ENCODE measurements around the gene C1orf105.
"Not testable (repeated sequence)": the region's sequence is repeated elsewhere in the genome, so short reads cannot be mapped to it uniquely, and the experiment has no call there.

C1orf105 gene

DNA sequence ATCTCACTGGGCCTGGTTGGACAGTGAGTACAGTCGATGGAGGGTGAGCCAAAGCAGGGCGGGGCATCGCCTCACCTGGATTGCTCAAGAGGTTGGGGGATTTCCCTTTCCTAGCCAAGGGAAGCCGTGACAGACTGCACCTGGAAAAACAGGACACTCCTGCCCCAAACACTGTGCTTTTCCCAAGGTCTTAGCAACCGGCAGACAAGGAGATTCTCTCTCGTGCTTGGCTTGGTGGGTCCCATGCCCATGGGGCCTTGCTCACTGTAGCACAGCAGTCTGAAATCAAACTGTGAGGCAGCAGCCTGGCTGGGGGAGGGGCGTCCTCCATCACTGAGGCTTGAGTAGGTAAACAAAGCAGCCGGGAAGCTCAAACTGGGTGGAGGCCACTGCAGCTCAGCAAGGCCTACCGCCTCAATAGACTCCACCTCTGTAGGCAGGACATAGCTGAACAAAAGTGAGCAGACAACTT, 11.3 kb downstream of the C1orf105 start:
- DNase-seq (ENCODE audit: extremely low read depth, insufficient read length) = no peak
- TF ChIP-seq, protein P1, sequence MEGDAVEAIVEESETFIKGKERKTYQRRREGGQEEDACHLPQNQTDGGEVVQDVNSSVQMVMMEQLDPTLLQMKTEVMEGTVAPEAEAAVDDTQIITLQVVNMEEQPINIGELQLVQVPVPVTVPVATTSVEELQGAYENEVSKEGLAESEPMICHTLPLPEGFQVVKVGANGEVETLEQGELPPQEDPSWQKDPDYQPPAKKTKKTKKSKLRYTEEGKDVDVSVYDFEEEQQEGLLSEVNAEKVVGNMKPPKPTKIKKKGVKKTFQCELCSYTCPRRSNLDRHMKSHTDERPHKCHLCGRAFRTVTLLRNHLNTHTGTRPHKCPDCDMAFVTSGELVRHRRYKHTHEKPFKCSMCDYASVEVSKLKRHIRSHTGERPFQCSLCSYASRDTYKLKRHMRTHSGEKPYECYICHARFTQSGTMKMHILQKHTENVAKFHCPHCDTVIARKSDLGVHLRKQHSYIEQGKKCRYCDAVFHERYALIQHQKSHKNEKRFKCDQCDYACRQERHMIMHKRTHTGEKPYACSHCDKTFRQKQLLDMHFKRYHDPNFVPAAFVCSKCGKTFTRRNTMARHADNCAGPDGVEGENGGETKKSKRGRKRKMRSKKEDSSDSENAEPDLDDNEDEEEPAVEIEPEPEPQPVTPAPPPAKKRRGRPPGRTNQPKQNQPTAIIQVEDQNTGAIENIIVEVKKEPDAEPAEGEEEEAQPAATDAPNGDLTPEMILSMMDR (IDR thresholded peaks at IDR 0.05; ENCODE audit: insufficient read depth, low read length, poor library complexity, severe bottlenecking) = no peak
- Histone ChIP-seq H3K27me3 (replicated peaks; ENCODE audit: control insufficient read depth, insufficient read depth, low read length) (no peaks in the 10 kb centered on the region), H3K4me3 (replicated peaks; ENCODE audit: low read depth, low read length) (no peak overlapping the region), H3K36me3 (ENCODE audit: control insufficient read depth, insufficient read depth, low read length) (no peaks in the 10 kb centered on the region; the same call in 1 of the 2 replicates)

DNA sequence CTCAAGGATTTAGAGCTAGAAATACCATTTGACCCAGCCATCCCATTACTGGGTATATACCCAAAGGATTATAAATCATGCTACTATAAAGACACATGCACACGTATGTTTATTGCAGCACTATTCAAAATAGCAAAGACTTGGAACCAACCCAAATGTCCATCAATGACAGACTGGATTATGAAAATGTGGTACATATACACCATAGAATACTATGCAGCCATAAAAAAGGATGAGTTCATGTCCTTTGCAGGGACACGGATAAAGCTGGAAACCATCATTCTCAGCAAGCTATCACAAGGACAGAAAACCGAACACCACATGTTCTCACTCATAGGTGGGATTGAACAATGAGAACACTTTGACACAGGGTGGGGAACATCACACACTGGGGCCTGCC, 16.7 kb downstream of the C1orf105 start:
- DNase-seq (ENCODE audit: extremely low read depth, insufficient read length); H3K27me3 ChIP-seq (replicated peaks; ENCODE audit: control insufficient read depth, insufficient read depth, low read length); H3K36me3 ChIP-seq (ENCODE audit: control insufficient read depth, insufficient read depth, low read length); H3K4me3 ChIP-seq (replicated peaks; ENCODE audit: low read depth, low read length): not testable (repeated sequence)

DNA sequence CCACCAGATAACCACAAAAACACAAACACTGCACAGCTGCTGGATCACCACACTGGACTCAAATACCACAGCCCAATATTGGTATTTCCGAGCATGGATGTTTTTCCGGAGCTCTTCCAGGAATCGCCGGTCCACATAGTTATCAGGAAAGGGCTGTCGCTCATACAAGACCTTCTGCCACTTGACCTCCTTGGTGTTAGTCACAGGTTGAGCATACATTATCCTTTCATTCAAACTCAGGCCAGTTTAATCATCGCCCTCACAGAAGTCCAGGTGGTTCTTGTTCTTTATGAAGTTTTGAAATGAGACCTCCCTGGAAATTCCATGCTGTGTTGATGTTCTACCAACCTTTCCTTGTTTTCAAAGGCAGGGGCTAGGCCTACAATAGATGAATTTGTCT, 21.9 kb downstream of the C1orf105 start:
- DNase-seq (ENCODE audit: extremely low read depth, insufficient read length) = no peak
- Histone ChIP-seq H3K4me3 (replicated peaks; ENCODE audit: low read depth, low read length) (no peak overlapping the region), H3K27me3 (replicated peaks; ENCODE audit: control insufficient read depth, insufficient read depth, low read length) (no peaks in the 10 kb centered on the region), H3K36me3 (ENCODE audit: control insufficient read depth, insufficient read depth, low read length) (no peaks in the 10 kb centered on the region; the same call in none of the 2 replicates)
- TF ChIP-seq, protein P1 (IDR thresholded peaks at IDR 0.05; ENCODE audit: insufficient read depth, low read length, poor library complexity, severe bottlenecking) = no peak

DNA sequence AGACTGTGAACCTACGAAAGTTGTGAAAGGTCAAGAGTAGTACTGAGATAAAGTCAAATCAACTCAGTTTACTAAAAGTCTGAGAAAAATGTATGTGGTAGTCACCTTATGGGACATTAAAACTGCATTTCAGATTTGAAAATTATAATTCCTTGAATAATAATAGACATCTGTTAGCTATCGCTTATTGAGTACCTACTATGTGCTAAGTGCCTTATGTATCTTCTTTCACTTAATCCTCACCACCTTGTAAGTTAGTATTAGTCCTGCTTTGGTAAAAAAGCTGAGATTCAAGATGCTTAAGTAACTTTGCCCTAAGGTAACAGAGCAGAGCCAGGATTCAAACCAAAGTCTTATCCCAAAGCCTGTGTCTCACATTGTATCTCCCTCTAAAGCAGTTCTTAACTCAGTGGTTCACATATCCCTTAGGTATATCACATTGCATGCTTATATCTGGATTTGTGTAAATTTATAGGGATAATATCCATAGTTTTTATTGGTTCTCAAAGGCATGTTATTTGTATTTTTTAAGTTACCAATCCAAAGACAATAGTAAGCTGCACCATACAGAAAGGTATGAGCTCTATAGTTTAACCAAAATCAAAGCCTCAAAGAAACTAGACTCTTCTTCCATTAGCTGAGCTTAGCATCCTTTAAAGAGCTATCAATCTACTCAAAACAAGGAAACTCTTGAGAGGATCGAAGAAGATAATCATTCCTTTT, 22.5 kb downstream of the C1orf105 start:
- TF ChIP-seq, protein P1 (IDR thresholded peaks at IDR 0.05; ENCODE audit: insufficient read depth, low read length, poor library complexity, severe bottlenecking) = no peak
- H3K27me3 ChIP-seq (replicated peaks; ENCODE audit: control insufficient read depth, insufficient read depth, low read length) = no peaks in the 10 kb centered on the region
- no peak for DNase-seq (ENCODE audit: extremely low read depth, insufficient read length)
- H3K4me3 ChIP-seq (replicated peaks; ENCODE audit: low read depth, low read length) = peak overlapping the region; percentile 94
- no peaks in the 10 kb centered on the region; the same call in none of the 2 replicates for H3K36me3 ChIP-seq (ENCODE audit: control insufficient read depth, insufficient read depth, low read length)

DNA sequence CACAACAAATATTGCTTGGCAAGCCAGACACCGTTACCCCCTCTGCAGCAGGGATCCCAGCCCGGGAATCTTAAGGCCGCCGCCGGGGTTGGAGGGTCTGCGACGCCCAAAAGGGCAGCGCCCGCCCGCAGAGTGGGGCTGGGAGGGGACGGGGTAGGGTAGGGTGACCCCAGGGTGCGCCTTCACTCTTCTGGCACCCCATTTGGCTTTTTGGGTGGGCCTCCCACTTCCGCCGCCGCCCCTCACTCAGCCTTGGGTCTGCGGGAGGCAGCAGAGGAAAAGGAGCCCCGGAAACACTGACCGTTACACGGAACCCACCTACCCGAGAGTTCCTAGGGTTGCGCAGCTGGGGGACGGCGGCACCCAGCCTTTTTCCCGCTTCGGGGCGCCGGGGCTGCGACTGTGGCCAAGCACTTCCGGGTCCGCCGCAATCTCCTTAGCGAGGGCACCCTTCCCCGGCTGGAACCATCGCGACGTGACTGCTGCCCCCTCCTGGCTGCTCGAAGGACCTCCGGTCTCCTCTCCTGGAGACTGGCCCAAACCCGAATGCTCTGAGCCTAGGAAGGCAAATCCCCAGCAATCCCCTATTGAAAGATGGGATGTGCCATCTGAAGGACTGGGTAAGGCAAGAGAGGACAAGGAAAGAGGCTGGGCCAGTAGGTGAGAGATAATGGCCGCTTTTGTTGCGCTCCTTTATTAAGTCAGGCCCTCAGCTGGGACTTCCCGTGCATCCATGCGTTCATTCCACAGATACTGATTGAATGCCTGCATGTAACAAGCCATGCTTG, 23.4 kb downstream of the C1orf105 start, which contains the start of gene PIGC:
Gene PIGC (minus strand): TSS at position 404 of the 788 bp plus-strand sequence. CDS start 1,447 bp downstream, outside the sequence.
- peak within 1 kb of the TSS; percentile 94 for H3K4me3 ChIP-seq (replicated peaks; ENCODE audit: low read depth, low read length)
- DNase-seq (ENCODE audit: extremely low read depth, insufficient read length) = peak; percentile 87
- TF ChIP-seq, protein P1 (IDR thresholded peaks at IDR 0.05; ENCODE audit: insufficient read depth, low read length, poor library complexity, severe bottlenecking) = peak; percentile 93
- no peaks in the 10 kb centered on the region; the same call in none of the 2 replicates for H3K36me3 ChIP-seq (ENCODE audit: control insufficient read depth, insufficient read depth, low read length)
- H3K27me3 ChIP-seq (replicated peaks; ENCODE audit: control insufficient read depth, insufficient read depth, low read length) = no peaks in the 10 kb centered on the region

DNA sequence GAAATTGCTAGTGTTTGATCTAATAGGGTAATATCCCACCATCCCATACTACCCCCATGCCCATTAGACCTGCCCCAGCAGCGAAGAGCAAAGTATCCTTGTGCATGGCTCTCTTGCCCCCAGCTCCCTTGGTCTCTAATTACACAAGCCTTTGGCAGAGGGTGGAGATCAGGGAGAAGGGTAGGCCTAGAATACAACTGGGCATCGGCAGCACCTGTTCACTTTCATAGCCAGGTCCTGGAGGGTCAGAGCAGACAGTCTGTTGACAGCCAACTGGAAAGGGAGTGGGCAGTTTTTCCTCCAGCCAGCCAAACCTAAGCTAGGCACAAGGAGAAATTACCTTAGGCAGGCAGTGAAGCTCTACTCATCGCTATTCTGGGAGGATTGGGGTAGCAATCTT, 26.1 kb downstream of the C1orf105 start:
- DNase-seq (ENCODE audit: extremely low read depth, insufficient read length) = no peak
- Histone ChIP-seq H3K27me3 (replicated peaks; ENCODE audit: control insufficient read depth, insufficient read depth, low read length) (no peaks in the 10 kb centered on the region), H3K4me3 (replicated peaks; ENCODE audit: low read depth, low read length) (no peak overlapping the region), H3K36me3 (ENCODE audit: control insufficient read depth, insufficient read depth, low read length) (no peaks in the 10 kb centered on the region; the same call in none of the 2 replicates)
- TF ChIP-seq, protein P1 (IDR thresholded peaks at IDR 0.05; ENCODE audit: insufficient read depth, low read length, poor library complexity, severe bottlenecking) = no peak
